ENCODE measurements around the gene ABLIM2. TPM values are rescaled to one million over a fixed set of nuclear protein-coding genes. Genes with fewer than 3 reads are reported as not detected.

ABLIM2 gene
- total and polyA plus RNA-seq, 2 of the 4 experiments (the other 2 are of a cell fraction): under 0.01 to 0.10 TPM

DNA sequence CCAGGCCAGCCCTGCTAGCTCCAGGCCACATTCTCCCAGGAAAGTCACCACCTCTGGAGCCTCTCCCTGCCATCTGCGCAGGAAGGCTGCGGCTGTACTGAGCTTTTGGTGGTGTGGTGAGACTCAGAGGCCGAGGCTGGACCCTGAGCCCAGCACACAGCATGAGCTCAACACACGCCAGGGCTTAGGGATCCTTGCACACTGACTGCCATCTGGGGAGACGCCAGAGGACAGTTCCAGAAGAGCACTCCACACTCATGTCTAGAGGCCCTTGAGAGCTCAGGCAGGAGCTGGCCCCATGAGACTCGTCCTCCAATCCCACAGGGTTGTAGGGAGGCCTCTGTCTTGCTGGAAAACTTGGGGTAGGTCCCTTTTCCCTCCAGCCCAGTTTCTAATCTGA, 40.6 kb downstream of the ABLIM2 start:
- Histone ChIP-seq H3K56ac (ENCODE audit: extremely low read depth, insufficient read depth, low read length) (no peak overlapping the region), H2BK120ac (ENCODE audit: low read depth, low read length) (no peak overlapping the region), H3K4me2 (ENCODE audit: low read depth, low read length) (no peak overlapping the region), H3K4me3 (ENCODE audit: insufficient read depth, low read depth, low read length) (no peak overlapping the region), H2BK20ac (ENCODE audit: low read depth, low read length) (no peak overlapping the region), H3K18ac (ENCODE audit: low read depth, low read length) (no peak overlapping the region), H2BK15ac (ENCODE audit: low read depth, low read length) (no peak overlapping the region), H2AK9ac (replicated peaks; ENCODE audit: low read depth, low read length, poor library complexity) (no peak overlapping the region), H3K4me1 (ENCODE audit: control insufficient read depth, insufficient read depth, low read length) (no peaks in the 10 kb centered on the region), H3K9me1 (ENCODE audit: insufficient read depth, low read length) (no peaks in the 10 kb centered on the region), H4K8ac (ENCODE audit: low read depth in 2 of 2, low read length in 2 of 2) (no peak overlapping the region), H3K4ac (ENCODE audit: low read depth, low read length) (no peak overlapping the region), H2AK5ac (ENCODE audit: low read depth, low read length) (no peak overlapping the region), H3K27ac (ENCODE audit: insufficient read depth, low read length) (no peak overlapping the region), H3K23ac (ENCODE audit: low read depth, low read length) (no peak overlapping the region), H3K27me3 (ENCODE audit: control insufficient read depth, insufficient read depth, low read length) (peaks cover 44% of the 10 kb centered on the region), H4K20me1 (ENCODE audit: insufficient read depth, low read length) (no peaks in the 10 kb centered on the region), H3K14ac (replicated peaks; ENCODE audit: low read depth, low read length) (no peak overlapping the region), H2AFZ (replicated peaks; ENCODE audit: low read length, poor library complexity) (no peak overlapping the region), H3K9me3 (ENCODE audit: control insufficient read depth, insufficient read depth, low read length) (no peaks in the 10 kb centered on the region), H4K5ac (ENCODE audit: low read depth, low read length) (no peak overlapping the region), H2BK5ac (ENCODE audit: low read depth, low read length, poor library complexity, severe bottlenecking) (no peak overlapping the region), H4K91ac (ENCODE audit: insufficient read depth, low read depth, low read length) (no peak overlapping the region), H3K36me3 (ENCODE audit: control insufficient read depth, insufficient read depth, low read length) (no peaks in the 10 kb centered on the region), H3K9ac (ENCODE audit: low read depth, low read length) (no peak overlapping the region), H3K79me1 (ENCODE audit: low read depth in 1 of 2, low read length in 2 of 2) (no peaks in the 10 kb centered on the region)
- CTCF ChIA-PET: interaction anchor here (0.6 kb wide), 1 partner anchor 135 kb away, joined by 3 read pairs; no protein-coding TSS in a partner anchor
- POLR2A ChIA-PET (ENCODE audit: unreplicated experiment): no interaction called here
- intact Hi-C loops (cut with micrococcal nuclease): no loop called here
- TF ChIP-seq, protein P1, sequence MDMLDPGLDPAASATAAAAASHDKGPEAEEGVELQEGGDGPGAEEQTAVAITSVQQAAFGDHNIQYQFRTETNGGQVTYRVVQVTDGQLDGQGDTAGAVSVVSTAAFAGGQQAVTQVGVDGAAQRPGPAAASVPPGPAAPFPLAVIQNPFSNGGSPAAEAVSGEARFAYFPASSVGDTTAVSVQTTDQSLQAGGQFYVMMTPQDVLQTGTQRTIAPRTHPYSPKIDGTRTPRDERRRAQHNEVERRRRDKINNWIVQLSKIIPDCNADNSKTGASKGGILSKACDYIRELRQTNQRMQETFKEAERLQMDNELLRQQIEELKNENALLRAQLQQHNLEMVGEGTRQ (IDR thresholded peaks at IDR 0.05; ENCODE audit: low read depth, low read length): no peak
- no peak for TF ChIP-seq MAFK (IDR thresholded peaks at IDR 0.05; ENCODE audit: low read depth, low read length)
- ATAC-seq (ENCODE audit: low read depth) (no peak), DNase-seq (no peak)
- in situ Hi-C loops (cut with MboI; ENCODE audit: low sequenced_read_pairs): no loop called here
- dilution Hi-C loops (cut with HindIII; ENCODE audit: low sequenced_read_pairs, unreplicated experiment): no loop called here
- 76% methylated on average over 3 of the region's 6 CpGs; no CpG with 5 or more reads in 1 of the 2 experiments for WGBS, 2 experiments (ENCODE audit: extremely low coverage in 2 of 2, insufficient read length in 1 of 2)
- BruUV-seq (replicated peaks): no TSS peak
